WTC11 (cell line): ENCODE measurements around the gene DDIT4L.

Experiments
- JUN ChIP-seq: sonication (generic); formaldehyde crosslinking; IDR thresholded peaks from 2 replicates; pipeline ENCODE4 v1.8.0; 2023; ENCODE audit warnings: mild to moderate bottlenecking, missing genetic modification reagents
- MLX ChIP-seq: sonication (generic); formaldehyde crosslinking; IDR thresholded peaks from 2 replicates; pipeline ENCODE4 v1.8.1; 2023; ENCODE audit warnings: mild to moderate bottlenecking, missing genetic modification reagents, moderate library complexity
- RELA ChIP-seq: sonication (generic); formaldehyde crosslinking; IDR thresholded peaks from 2 replicates; pipeline ENCODE4 v1.8.1; 2022; ENCODE audit warnings: missing genetic modification reagents, mild to moderate bottlenecking, borderline replicate concordance
- STAT6 ChIP-seq: sonication (generic); formaldehyde crosslinking; conservative IDR thresholded peaks from 2 replicates; pipeline ENCODE4 v1.8.1; 2023; ENCODE audit warnings: mild to moderate bottlenecking, low read depth, missing genetic modification reagents, moderate library complexity
- ZNF396 ChIP-seq: fragments of 250-450 bp; sonication (Bioruptor Pico); IDR thresholded peaks from 2 replicates; pipeline ENCODE4 v1.8.0; 2021; ENCODE audit warnings: mild to moderate bottlenecking, moderate library complexity, borderline replicate concordance
- TF ChIP-seq, protein P1 (sequence below): sonication (generic); formaldehyde crosslinking; IDR thresholded peaks from 2 replicates; pipeline ENCODE4 v1.8.1; 2022; ENCODE audit warnings: missing genetic modification reagents, borderline replicate concordance
- TF ChIP-seq, protein P2 (sequence below): sonication (generic); formaldehyde crosslinking; IDR thresholded peaks from 2 replicates; pipeline ENCODE4 v1.8.0; 2023; ENCODE audit warnings: missing genetic modification reagents

DNA sequence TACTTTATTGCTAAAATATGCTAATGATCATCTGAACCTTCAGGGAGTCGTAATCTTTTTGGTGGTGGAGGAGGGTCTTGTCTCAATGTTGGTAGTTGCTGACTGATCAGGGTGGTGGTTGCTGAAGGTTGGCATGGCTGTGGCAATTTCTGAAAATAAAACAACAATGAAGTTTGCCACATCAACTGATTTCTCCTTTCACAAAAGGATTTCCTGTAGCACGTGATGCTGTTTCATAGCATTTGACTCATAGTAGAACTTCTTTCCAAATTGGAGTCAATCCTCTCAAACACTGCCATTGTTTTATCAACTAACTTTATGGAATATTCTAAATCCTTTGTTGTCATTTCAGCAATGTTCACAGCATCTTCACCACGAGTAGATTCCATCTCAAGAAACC lies 19.3 kb downstream of the DDIT4L start:
- TF ChIP-seq ZNF396 (no peak), RELA (CRISPR knock-in tag) (no peak), STAT6 (CRISPR knock-in tag) (no peak), MLX (CRISPR knock-in tag) (no peak), JUN (CRISPR knock-in tag) (no peak)
- TF ChIP-seq, protein P1, sequence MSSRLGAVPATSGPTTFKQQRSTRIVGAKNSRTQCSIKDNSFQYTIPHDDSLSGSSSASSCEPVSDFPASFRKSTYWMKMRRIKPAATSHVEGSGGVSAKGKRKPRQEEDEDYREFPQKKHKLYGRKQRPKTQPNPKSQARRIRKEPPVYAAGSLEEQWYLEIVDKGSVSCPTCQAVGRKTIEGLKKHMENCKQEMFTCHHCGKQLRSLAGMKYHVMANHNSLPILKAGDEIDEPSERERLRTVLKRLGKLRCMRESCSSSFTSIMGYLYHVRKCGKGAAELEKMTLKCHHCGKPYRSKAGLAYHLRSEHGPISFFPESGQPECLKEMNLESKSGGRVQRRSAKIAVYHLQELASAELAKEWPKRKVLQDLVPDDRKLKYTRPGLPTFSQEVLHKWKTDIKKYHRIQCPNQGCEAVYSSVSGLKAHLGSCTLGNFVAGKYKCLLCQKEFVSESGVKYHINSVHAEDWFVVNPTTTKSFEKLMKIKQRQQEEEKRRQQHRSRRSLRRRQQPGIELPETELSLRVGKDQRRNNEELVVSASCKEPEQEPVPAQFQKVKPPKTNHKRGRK (CRISPR knock-in tag): no peak
- TF ChIP-seq, protein P2, sequence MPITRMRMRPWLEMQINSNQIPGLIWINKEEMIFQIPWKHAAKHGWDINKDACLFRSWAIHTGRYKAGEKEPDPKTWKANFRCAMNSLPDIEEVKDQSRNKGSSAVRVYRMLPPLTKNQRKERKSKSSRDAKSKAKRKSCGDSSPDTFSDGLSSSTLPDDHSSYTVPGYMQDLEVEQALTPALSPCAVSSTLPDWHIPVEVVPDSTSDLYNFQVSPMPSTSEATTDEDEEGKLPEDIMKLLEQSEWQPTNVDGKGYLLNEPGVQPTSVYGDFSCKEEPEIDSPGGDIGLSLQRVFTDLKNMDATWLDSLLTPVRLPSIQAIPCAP (CRISPR knock-in tag): no peak
